ENCODE results near the gene SIL1. TPM values are rescaled to one million over a fixed set of nuclear protein-coding genes. Genes with fewer than 3 reads are reported as not detected.
A peak's percentile ranks its signal among the peaks of the same experiment; 100 is the strongest.

SIL1 gene
- total and polyA plus RNA-seq, 2 donors (not counting 3 experiments of a cell fraction or from before 2014, with no cell fraction given), result 47.6 to 67.2 TPM

GRCh38 chr5:138929571-138929955 is 268.6 kb downstream of the SIL1 start:
- TF ChIP-seq CTCF (IDR thresholded peaks at IDR 0.05; ENCODE audit: extremely low read depth in 1 of 2, insufficient read depth in 1 of 2, low read depth in 1 of 2, low read length in 2 of 2) (no peak), GATA2 (IDR thresholded peaks at IDR 0.05; ENCODE audit: insufficient read depth, insufficient read length, low read depth, low read length) (no peak), FOS (IDR thresholded peaks at IDR 0.05; ENCODE audit: borderline replicate concordance, insufficient read depth, low read length) (no peak), MYC (IDR thresholded peaks at IDR 0.05; ENCODE audit: low read depth, low read length) (no peak)
- ChIA-PET CTCF (no interaction called here), POLR2A (no interaction called here)
- intact Hi-C loops (cut with micrococcal nuclease), result no loop called here
- Histone ChIP-seq H3K9me1 (replicated peaks; ENCODE audit: control insufficient read depth, extremely low read depth, insufficient read depth, low read length) (no peaks in the 10 kb centered on the region), H4K20me1 (replicated peaks; ENCODE audit: control insufficient read depth, extremely low read depth, insufficient read depth, low read length) (no peaks in the 10 kb centered on the region), H3K27me3 (ENCODE audit: control insufficient read depth in 2 of 2, insufficient read depth in 2 of 2, low read length in 2 of 2) (no peaks in the 10 kb centered on the region), H3K4me1 (ENCODE audit: control insufficient read depth, extremely low read depth, insufficient read depth, low read length) (no peaks in the 10 kb centered on the region), H3K4me2 (ENCODE audit: insufficient read depth, low read length) (no peak overlapping the region), H3K9me3 (replicated peaks; ENCODE audit: control insufficient read depth, insufficient read depth, low read length) (no peaks in the 10 kb centered on the region), H3K79me2 (ENCODE audit: control insufficient read depth, insufficient read depth, low read length) (no peaks in the 10 kb centered on the region), H2AFZ (ENCODE audit: low read depth, low read length) (no peak overlapping the region), H3K36me3 (ENCODE audit: control insufficient read depth in 2 of 2, extremely low read depth in 1 of 2, insufficient read depth in 2 of 2, low read length in 2 of 2) (peaks cover 38 to 76% of the 10 kb centered on the region in 2 experiments), H3K4me3 (replicated peaks in 1 of 3; ENCODE audit: insufficient read depth in 1 of 3, low read depth in 1 of 3, low read length in 3 of 3) (no peak overlapping the region), H3K9ac (replicated peaks; ENCODE audit: extremely low read depth, insufficient read depth, low read length) (no peak overlapping the region), H3K27ac (ENCODE audit: insufficient read depth, low read depth, low read length) (no peak overlapping the region)
- no peak for FAIRE-seq
- dilution Hi-C loops (cut with MboI; ENCODE audit: extremely low pct_ligation_motif_present, low sequenced_read_pairs), result no loop called here
- no peak for DNase-seq (ENCODE audit: low read depth, low spot score)
- no TSS peak for BruUV-seq (replicated peaks)

GRCh38 chr5:138927979-138928378 is 270.2 kb downstream of the SIL1 start:
- CTCF ChIA-PET, result interaction anchor here (1.5 to 1.6 kb wide), 2 partner anchors 28 to 138 kb away, joined by 3 to 5 read pairs; no protein-coding TSS in a partner anchor
- H3K4me1 ChIP-seq (ENCODE audit: control insufficient read depth, extremely low read depth, insufficient read depth, low read length), result no peaks in the 10 kb centered on the region
- no peak overlapping the region for H3K27ac ChIP-seq (ENCODE audit: insufficient read depth, low read depth, low read length)
- FAIRE-seq (no peak), DNase-seq (ENCODE audit: low read depth, low spot score) (peak; percentile 73)
- H4K20me1 ChIP-seq (replicated peaks; ENCODE audit: control insufficient read depth, extremely low read depth, insufficient read depth, low read length), result peaks cover 2% of the 10 kb centered on the region
- no peak for TF ChIP-seq EZH2 (IDR thresholded peaks at IDR 0.05; ENCODE audit: borderline replicate concordance, low read depth, low read length, severe bottlenecking)
- TF ChIP-seq FOS (IDR thresholded peaks at IDR 0.05; ENCODE audit: borderline replicate concordance, insufficient read depth, low read length), result no peak
- no peak for TF ChIP-seq MYC (IDR thresholded peaks at IDR 0.05; ENCODE audit: low read depth, low read length)
- no peak for TF ChIP-seq POLR2A (IDR thresholded peaks at IDR 0.05; ENCODE audit: low read depth, low read length)
- TF ChIP-seq JUN (IDR thresholded peaks at IDR 0.05; ENCODE audit: borderline replicate concordance, insufficient read depth, insufficient read length, low read depth), result no peak
- no peak for TF ChIP-seq MAX (IDR thresholded peaks at IDR 0.05; ENCODE audit: insufficient read depth, insufficient read length)
- no peak for TF ChIP-seq POLR2AphosphoS5 (IDR thresholded peaks at IDR 0.05; ENCODE audit: insufficient read depth, low read depth, low read length)
- TF ChIP-seq GATA2 (IDR thresholded peaks at IDR 0.05; ENCODE audit: insufficient read depth, insufficient read length, low read depth, low read length), result no peak
- TF ChIP-seq CTCF (IDR thresholded peaks at IDR 0.05; ENCODE audit: extremely low read depth in 1 of 2, insufficient read depth in 1 of 2, low read depth in 1 of 2, low read length in 2 of 2), result no peak
- BruUV-seq (replicated peaks), result no TSS peak
- POLR2A ChIA-PET, result no interaction called here
- no peaks in the 10 kb centered on the region for H3K9me3 ChIP-seq (replicated peaks; ENCODE audit: control insufficient read depth, insufficient read depth, low read length)
- H3K9ac ChIP-seq (replicated peaks; ENCODE audit: extremely low read depth, insufficient read depth, low read length), result no peak overlapping the region
- peaks cover 1% of the 10 kb centered on the region for H3K79me2 ChIP-seq (ENCODE audit: control insufficient read depth, insufficient read depth, low read length)
- intact Hi-C loops (cut with micrococcal nuclease) (no loop called here), dilution Hi-C loops (cut with MboI; ENCODE audit: extremely low pct_ligation_motif_present, low sequenced_read_pairs) (no loop called here)
- no peak overlapping the region for H3K4me2 ChIP-seq (ENCODE audit: insufficient read depth, low read length)
- H3K9me1 ChIP-seq (replicated peaks; ENCODE audit: control insufficient read depth, extremely low read depth, insufficient read depth, low read length), result no peaks in the 10 kb centered on the region
- no peak overlapping the region for H2AFZ ChIP-seq (ENCODE audit: low read depth, low read length)
- H3K27me3 ChIP-seq (ENCODE audit: control insufficient read depth in 2 of 2, insufficient read depth in 2 of 2, low read length in 2 of 2), result no peaks in the 10 kb centered on the region
- H3K36me3 ChIP-seq (ENCODE audit: control insufficient read depth in 2 of 2, extremely low read depth in 1 of 2, insufficient read depth in 2 of 2, low read length in 2 of 2), result peaks cover 38 to 70% of the 10 kb centered on the region in 2 experiments
- no peak overlapping the region for H3K4me3 ChIP-seq (replicated peaks in 1 of 3; ENCODE audit: insufficient read depth in 1 of 3, low read depth in 1 of 3, low read length in 3 of 3)
